ENCODE data around the gene GJA5. TPM values are rescaled to one million over a fixed set of nuclear protein-coding genes. Genes with fewer than 3 reads are reported as not detected.

GJA5 gene
- total RNA-seq, 1 experiment from 2014 or later = not detected

GRCh38 chr1:147722124-147722523, 38.3 kb downstream of the GJA5 start:
- H3K4me2 ChIP-seq (ENCODE audit: low read length) = no peak overlapping the region
- BruUV-seq (replicated peaks) = no TSS peak
- H3K9me3 ChIP-seq (ENCODE audit: control insufficient read depth in 1 of 2, insufficient read depth in 1 of 2, low read depth in 1 of 2, low read length in 2 of 2) = no peaks in the 10 kb centered on the region
- ATAC-seq (no peak), DNase-seq (ENCODE audit: low read depth, low spot score) (no peak)
- POLR2A ChIA-PET = no interaction called here
- CTCF ChIA-PET = interaction anchor here (1.3 kb wide), 1 partner anchor 171 kb away, joined by 4 read pairs; no protein-coding TSS in a partner anchor
- H3K27ac ChIP-seq (ENCODE audit: low read depth, low read length) = no peak overlapping the region
- H2AFZ ChIP-seq (ENCODE audit: low read depth, low read length, poor library complexity, severe bottlenecking) = no peak overlapping the region
- RAD21 ChIA-PET (ENCODE audit: low non-redundant PET in 1 of 2, low total read pairs in 2 of 2, uncharacterized antibody in 2 of 2, unreplicated experiment in 2 of 2) = no interaction called here
- intact Hi-C loops (cut with micrococcal nuclease) = no loop called here
- H3K79me2 ChIP-seq (ENCODE audit: insufficient read depth, low read length) = no peaks in the 10 kb centered on the region
- peaks cover 7 to 9% of the 10 kb centered on the region in 2 experiments; a peak in 3 of 4 replicates for H3K4me1 ChIP-seq (ENCODE audit: control insufficient read depth in 1 of 2, insufficient read depth in 2 of 2, low read length in 2 of 2)
- H3K36me3 ChIP-seq (ENCODE audit: control insufficient read depth in 1 of 2, insufficient read depth in 2 of 2, low read length in 2 of 2) = no peaks in the 10 kb centered on the region
- no peaks in the 10 kb centered on the region for H3K27me3 ChIP-seq (ENCODE audit: insufficient read depth, low read length)
- TF ChIP-seq SP1 (IDR thresholded peaks at IDR 0.05; ENCODE audit: low read depth) = no peak
- TF ChIP-seq ZFX (IDR thresholded peaks at IDR 0.05) = no peak
- no peak for TF ChIP-seq CBX3 (IDR thresholded peaks at IDR 0.05; ENCODE audit: low read depth)
- H3K9ac ChIP-seq (ENCODE audit: low read length) = no peak overlapping the region
- no peak overlapping the region for H3K4me3 ChIP-seq (replicated peaks in 1 of 2; ENCODE audit: low read depth in 1 of 2, low read length in 2 of 2)
- H4K20me1 ChIP-seq (ENCODE audit: insufficient read depth) = no peaks in the 10 kb centered on the region
- no peaks in the 10 kb centered on the region for H3K9me2 ChIP-seq (ENCODE audit: insufficient read depth)

- intact Hi-C loops (cut with micrococcal nuclease) = no loop called here
- ChIA-PET POLR2A (no interaction called here), CTCF (interaction anchor here (1.3 kb wide), 1 partner anchor 171 kb away, joined by 4 read pairs; no protein-coding TSS in a partner anchor), RAD21 (ENCODE audit: low non-redundant PET in 1 of 2, low total read pairs in 2 of 2, uncharacterized antibody in 2 of 2, unreplicated experiment in 2 of 2) (no interaction called here)
- no peak for TF ChIP-seq ZBTB33 (IDR thresholded peaks at IDR 0.05; ENCODE audit: extremely low read depth, insufficient replicate concordance, low read length)
- TF ChIP-seq SP1 (IDR thresholded peaks at IDR 0.05; ENCODE audit: low read depth) = no peak
- Histone ChIP-seq H3K9ac (ENCODE audit: low read length) (no peak overlapping the region), H2AFZ (ENCODE audit: low read depth, low read length, poor library complexity, severe bottlenecking) (no peak overlapping the region), H3K36me3 (ENCODE audit: control insufficient read depth in 1 of 2, insufficient read depth in 2 of 2, low read length in 2 of 2) (no peaks in the 10 kb centered on the region), H3K9me3 (ENCODE audit: control insufficient read depth in 1 of 2, insufficient read depth in 1 of 2, low read depth in 1 of 2, low read length in 2 of 2) (no peaks in the 10 kb centered on the region), H3K79me2 (ENCODE audit: insufficient read depth, low read length) (no peaks in the 10 kb centered on the region), H3K4me1 (ENCODE audit: control insufficient read depth in 1 of 2, insufficient read depth in 2 of 2, low read length in 2 of 2) (peaks cover 9 to 13% of the 10 kb centered on the region in 2 experiments), H3K27me3 (ENCODE audit: insufficient read depth, low read length) (no peaks in the 10 kb centered on the region), H3K4me2 (ENCODE audit: low read length) (no peak overlapping the region), H4K20me1 (ENCODE audit: insufficient read depth) (no peaks in the 10 kb centered on the region), H3K4me3 (replicated peaks in 1 of 2; ENCODE audit: low read depth in 1 of 2, low read length in 2 of 2) (no peak overlapping the region), H3K27ac (ENCODE audit: low read depth, low read length) (no peak overlapping the region), H3K9me2 (ENCODE audit: insufficient read depth) (no peaks in the 10 kb centered on the region)
- ATAC-seq (no peak), DNase-seq (ENCODE audit: low read depth, low spot score) (no peak)
- no TSS peak for BruUV-seq (replicated peaks)
Observed at GRCh38 chr1:147721716-147722115, 38.7 kb downstream of the GJA5 start.
